Esophagus muscularis mucosa (tissue), 4 donors: ENCODE measurements around the gene FBXO4. TPM values are rescaled to one million over a fixed set of nuclear protein-coding genes. Genes with fewer than 3 reads are reported as not detected.
A peak's percentile ranks its signal among the peaks of the same experiment; 100 is the strongest.

Source experiments
- DNase-seq: peaks from one replicate; pipeline ENCODE4 v3.0.0-alpha.2; 2017; ENCODE audit errors: extremely low spot score
- H3K27ac ChIP-seq, 4 donors: fragments of 200-600 bp; sonication (generic); replicated peaks in 1 of 4; 1 replicate in 3 of 4; 2 replicates in 1 of 4; pipeline ENCODE4 v1.5.1; 2016 to 2019; ENCODE audit warnings: mild to moderate bottlenecking in 1 of 4
- H3K27me3 ChIP-seq, 4 donors: fragments of 200-600 bp; sonication (generic); one replicate each; pipeline versions ENCODE4 v1.5.1 to v1.6.0; 2016 to 2019
- H3K36me3 ChIP-seq, 4 donors: fragments of 200-600 bp; sonication (generic); one replicate each; pipeline ENCODE4 v1.5.1; 2016 to 2019
- H3K4me1 ChIP-seq, 4 donors: fragments of 200-600 bp; sonication (generic); one replicate each; pipeline ENCODE4 v1.5.1; 2016 to 2019
- H3K4me3 ChIP-seq, 4 donors: fragments of 200-600 bp; sonication (generic); 1 replicate in 2 of 4; 2 replicates in 2 of 4; pipeline ENCODE4 v1.5.1; 2016 to 2019; ENCODE audit warnings: mild to moderate bottlenecking in 4 of 4, moderate library complexity in 1 of 4
- H3K9me3 ChIP-seq, 4 donors: fragments of 200-600 bp; sonication (generic); 1 replicate in 3 of 4; 2 replicates in 1 of 4; pipeline ENCODE4 v1.5.1; 2016 to 2019
- CTCF ChIP-seq, 3 experiments: fragments of 200-600 bp in 2 of 3; fragments of 450-650 bp in 1 of 3; sonication (generic) in 2 of 3; IDR thresholded peaks; one replicate each; pipeline ENCODE4 v1.5.1; 2017 to 2019; ENCODE audit warnings: antibody characterized with exemption in 3 of 3, mild to moderate bottlenecking in 2 of 3, moderate library complexity in 1 of 3
- EP300 ChIP-seq: sonication (generic); formaldehyde crosslinking; IDR thresholded peaks from one replicate; pipeline ENCODE4 v1.6.1; 2017; ENCODE audit warnings: antibody characterized with exemption
- POLR2A ChIP-seq: fragments of 450-650 bp; IDR thresholded peaks from one replicate; pipeline ENCODE4 v1.6.1; 2017; ENCODE audit warnings: antibody characterized with exemption, moderate library complexity, mild to moderate bottlenecking, low read depth
- POLR2AphosphoS5 ChIP-seq, 2 donors: sonication (generic); formaldehyde crosslinking; IDR thresholded peaks; one replicate each; pipeline ENCODE4 v1.6.1; 2017; ENCODE audit warnings: antibody characterized with exemption in 2 of 2
- WGBS: methylation state at CpG from one replicate; pipeline ENCODE4 v1.1.5; 2018; 5-methylcytosine and 5-hydroxymethylcytosine counted together
- intact Hi-C: fragments of 100-400 bp; cut with DNase I; formaldehyde crosslinking; loops from one replicate; pipeline ENCODE4 v1.15.1; 2023
- total RNA-seq, 4 donors: library from RNA; depleted of rRNA; stranded (reverse); fragments of >200 nt; gene quantifications; one replicate each; pipeline versions ENCODE4 v1.1.0 to v1.2.1, GENCODE V29; 2016

The FBXO4 gene
- total RNA-seq, 4 donors from 2014 or later: 5.1 to 8.8 (median 7.5) TPM

- TF ChIP-seq EP300 (no peak), POLR2A (no peak), POLR2AphosphoS5 (IDR thresholded peaks at IDR 0.05) (no peak), CTCF (IDR thresholded peaks at IDR 0.05) (no peak)
- H3K4me3 ChIP-seq: peak overlapping the region; percentile 72 to 86 (median 78)
- peaks cover 14 to 35% (median 25%) of the 10 kb centered on the region in 4 donors for H3K4me1 ChIP-seq
- intact Hi-C loops: loop anchor here (2.0 kb wide), 1 partner anchor 33 kb away; the partner anchor contains the start of gene OXCT1
- DNase-seq: no peak
- H3K27me3 ChIP-seq: no peaks in the 10 kb centered on the region
- peaks cover 0 to 13% (median 7%) of the 10 kb centered on the region in 4 donors for H3K36me3 ChIP-seq
- 46% methylated on average over 8 of the region's 8 CpGs for WGBS
- no peaks in the 10 kb centered on the region for H3K9me3 ChIP-seq
- H3K27ac ChIP-seq: peak overlapping the region; percentile 88 to 95 (median 90)
Measured at GRCh38 chr5:41903382-41903891, 21.6 kb upstream of the FBXO4 start.

- intact Hi-C loops: loop anchor here (2.0 kb wide), 1 partner anchor 33 kb away; the partner anchor contains the start of gene OXCT1
- peak; percentile 100 for DNase-seq
- H3K36me3 ChIP-seq: peaks cover 0 to 20% (median 13%) of the 10 kb centered on the region in 4 donors
- no peaks in the 10 kb centered on the region for H3K9me3 ChIP-seq
- peak; percentile 82 for TF ChIP-seq POLR2A
- no peak for TF ChIP-seq CTCF (IDR thresholded peaks at IDR 0.05)
- TF ChIP-seq POLR2AphosphoS5 (IDR thresholded peaks at IDR 0.05): peak; percentile 97 to 98
- no peak for TF ChIP-seq EP300
- WGBS: under 1% methylated on average over 37 of the region's 55 CpGs
- peaks cover 14 to 42% (median 29%) of the 10 kb centered on the region in 4 donors for H3K4me1 ChIP-seq
- H3K27ac ChIP-seq: peak within 1 kb of the TSS; percentile 88 to 95 (median 90)
- no peaks in the 10 kb centered on the region for H3K27me3 ChIP-seq
- H3K4me3 ChIP-seq: peak within 1 kb of the TSS; percentile 72 to 86 (median 78)
Measured at GRCh38 chr5:41903892-41904799, 20.9 kb upstream of the FBXO4 start, which contains the start of gene RIMOC1. RIMOC1 (plus strand) TSS chr5:41904344; CDS start chr5:41904368, 24 bp downstream.

GRCh38 chr5:41906151-41906550 lies 18.9 kb upstream of the FBXO4 start:
- Histone ChIP-seq H3K36me3 (peaks cover 14 to 40% (median 30%) of the 10 kb centered on the region in 4 donors), H3K4me3 (no peak overlapping the region), H3K27me3 (no peaks in the 10 kb centered on the region), H3K4me1 (peaks cover 14 to 46% (median 31%) of the 10 kb centered on the region in 4 donors), H3K27ac (no peak overlapping the region), H3K9me3 (no peaks in the 10 kb centered on the region)
- WGBS: 79% methylated on average over 2 of the region's 2 CpGs
- intact Hi-C loops: no loop called here
- TF ChIP-seq POLR2AphosphoS5 (IDR thresholded peaks at IDR 0.05): no peak
- TF ChIP-seq EP300: no peak
- TF ChIP-seq CTCF (IDR thresholded peaks at IDR 0.05): no peak
- no peak for TF ChIP-seq POLR2A
- DNase-seq: no peak

DNA sequence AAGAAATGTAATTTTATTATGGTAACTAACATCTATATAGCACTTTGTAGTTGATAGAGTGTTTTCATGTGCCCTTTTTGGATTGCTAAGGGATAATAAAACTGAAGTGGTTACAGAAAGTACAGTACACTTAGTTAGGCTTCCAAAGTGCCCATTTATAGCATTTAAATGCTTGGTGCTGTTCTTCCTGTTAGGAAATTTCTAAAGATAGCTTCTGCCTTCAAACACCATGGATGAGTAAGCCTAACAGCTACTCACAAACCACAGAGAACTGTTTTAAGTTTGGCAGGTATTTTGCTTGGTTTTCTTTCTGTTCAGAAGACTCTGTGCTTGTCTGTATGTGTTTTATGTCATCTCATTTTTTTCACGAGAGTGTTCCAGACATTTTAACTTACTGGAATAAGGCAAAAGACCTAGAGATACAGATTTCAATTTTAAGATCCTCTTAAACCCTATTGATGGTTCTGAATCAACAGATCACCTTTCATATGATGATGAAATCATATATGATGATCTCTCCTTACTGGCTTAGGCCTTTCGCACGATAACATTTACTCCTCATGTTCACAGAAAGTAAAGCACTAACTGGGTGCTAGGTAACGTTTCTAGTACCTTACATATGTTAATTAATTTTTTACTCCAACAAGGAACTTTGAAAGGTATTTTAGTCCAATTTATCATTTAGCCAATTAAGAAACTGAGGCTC lies 16.6 kb upstream of the FBXO4 start:
- Histone ChIP-seq H3K4me3 (no peak overlapping the region), H3K4me1 (peaks cover 14 to 46% (median 27%) of the 10 kb centered on the region in 4 donors), H3K27me3 (no peaks in the 10 kb centered on the region), H3K9me3 (no peaks in the 10 kb centered on the region), H3K27ac (peak overlapping the region; percentile 1 to 75 (median 56)), H3K36me3 (peaks cover 32 to 64% (median 52%) of the 10 kb centered on the region in 4 donors)
- WGBS: 77% methylated on average over 4 of the region's 4 CpGs
- no peak for TF ChIP-seq EP300
- no peak for TF ChIP-seq POLR2AphosphoS5 (IDR thresholded peaks at IDR 0.05)
- TF ChIP-seq POLR2A: no peak
- no peak for TF ChIP-seq CTCF (IDR thresholded peaks at IDR 0.05)
- DNase-seq: no peak
- intact Hi-C loops: no loop called here
